Measurements from ENCODE around the gene ABCC1. TPM values are rescaled to one million over a fixed set of nuclear protein-coding genes. Genes with fewer than 3 reads are reported as not detected.

Gene ABCC1
- total RNA-seq, 1 experiment from 2014 or later: 139 TPM

- Histone ChIP-seq H3F3A (ENCODE audit: insufficient read depth, low read depth) (peaks cover 14% of the 10 kb centered on the region; the same call in 1 of the 2 replicates), H2AFZ (no peak overlapping the region), H3K27me3 (ENCODE audit: insufficient read depth, low read depth) (no peaks in the 10 kb centered on the region), H3K36me3 (ENCODE audit: low read depth) (peaks cover 29% of the 10 kb centered on the region; the same call in 1 of the 2 replicates), H3K79me2 (ENCODE audit: low read depth) (no peaks in the 10 kb centered on the region; the same call in none of the 2 replicates), H3K4me1 (replicated peaks; ENCODE audit: insufficient read depth) (no peaks in the 10 kb centered on the region), H3K4me3 (no peak overlapping the region), H3K9me2 (ENCODE audit: insufficient read depth) (no peaks in the 10 kb centered on the region), H3K4me2 (no peak overlapping the region), H3K27ac (no peak overlapping the region), H3K9me3 (ENCODE audit: insufficient read depth, low read depth) (no peaks in the 10 kb centered on the region), H4K20me1 (ENCODE audit: insufficient read depth) (peaks cover 18% of the 10 kb centered on the region; the same call in 1 of the 2 replicates)
- POLR2A ChIA-PET (ENCODE audit: unreplicated experiment): interaction anchor here (0.6 kb wide), 1 partner anchor 140 kb away, joined by 3 read pairs; no protein-coding TSS in a partner anchor
- TF ChIP-seq EZH2 (IDR thresholded peaks at IDR 0.05; ENCODE audit: low read depth) (no peak), CTCF (conservative IDR thresholded peaks at IDR 0.05) (no peak)
- intact Hi-C loops (cut with micrococcal nuclease; ENCODE audit: unreplicated experiment): no loop called here
- BruUV-seq (replicated peaks): no TSS peak
- no peak for DNase-seq
- CTCF ChIA-PET: interaction anchor here (0.6 kb wide), 1 partner anchor 48 kb away, joined by 3 read pairs; no protein-coding TSS in a partner anchor
These were observed 110.6 kb downstream of the ABCC1 start for GRCh38 chr16:16059895-16060590.

GRCh38 chr16:16062023-16062937, 112.9 kb downstream of the ABCC1 start:
- H3K36me3 ChIP-seq (ENCODE audit: low read depth): peaks cover 20% of the 10 kb centered on the region
- H3K27ac ChIP-seq: no peak overlapping the region
- H3K9me2 ChIP-seq (ENCODE audit: insufficient read depth): no peaks in the 10 kb centered on the region
- no TSS peak for BruUV-seq (replicated peaks)
- H3K79me2 ChIP-seq (ENCODE audit: low read depth): no peaks in the 10 kb centered on the region; the same call in none of the 2 replicates
- CTCF ChIA-PET: no interaction called here
- no peak overlapping the region for H2AFZ ChIP-seq
- no peaks in the 10 kb centered on the region for H3K27me3 ChIP-seq (ENCODE audit: insufficient read depth, low read depth)
- intact Hi-C loops (cut with micrococcal nuclease; ENCODE audit: unreplicated experiment): no loop called here
- no peaks in the 10 kb centered on the region for H3K4me1 ChIP-seq (replicated peaks; ENCODE audit: insufficient read depth)
- POLR2A ChIA-PET (ENCODE audit: unreplicated experiment): no interaction called here
- H4K20me1 ChIP-seq (ENCODE audit: insufficient read depth): peaks cover 18% of the 10 kb centered on the region; the same call in 1 of the 2 replicates
- DNase-seq: no peak
- H3K9me3 ChIP-seq (ENCODE audit: insufficient read depth, low read depth): no peaks in the 10 kb centered on the region
- TF ChIP-seq EZH2 (IDR thresholded peaks at IDR 0.05; ENCODE audit: low read depth) (no peak), CTCF (conservative IDR thresholded peaks at IDR 0.05) (no peak)
- H3K4me3 ChIP-seq: no peak overlapping the region
- no peak overlapping the region for H3K4me2 ChIP-seq
- H3F3A ChIP-seq (ENCODE audit: insufficient read depth, low read depth): peaks cover 14% of the 10 kb centered on the region; the same call in 1 of the 2 replicates

DNA sequence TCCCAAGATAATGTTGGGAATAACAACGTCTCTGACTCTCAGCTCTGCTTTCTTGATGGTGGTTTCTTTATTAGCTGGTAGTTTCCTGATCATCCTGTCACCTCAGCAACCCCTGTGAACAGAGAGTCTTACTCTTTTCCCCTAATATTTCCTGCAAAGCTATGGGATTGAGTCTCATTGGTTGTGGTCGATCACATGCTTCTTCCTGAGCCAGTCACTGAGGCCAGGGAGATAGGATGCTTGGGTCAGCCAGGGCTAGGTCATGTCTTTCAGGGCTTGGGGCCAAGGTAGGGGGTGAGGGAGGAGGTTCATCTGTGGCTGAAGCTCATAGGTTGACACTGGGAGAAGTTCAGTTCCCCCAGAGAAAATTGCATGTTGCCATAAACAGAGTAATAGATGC, 114.3 kb downstream of the ABCC1 start:
- H3K9me3 ChIP-seq (ENCODE audit: insufficient read depth, low read depth): no peaks in the 10 kb centered on the region
- H3K9me2 ChIP-seq (ENCODE audit: insufficient read depth): no peaks in the 10 kb centered on the region
- peaks cover 10% of the 10 kb centered on the region; the same call in 1 of the 2 replicates for H3F3A ChIP-seq (ENCODE audit: insufficient read depth, low read depth)
- H2AFZ ChIP-seq: no peak overlapping the region
- no peaks in the 10 kb centered on the region; the same call in none of the 2 replicates for H3K79me2 ChIP-seq (ENCODE audit: low read depth)
- 0 out of 2 replicates have a peak, but pooled peaks cover 11% of the 10 kb centered on the region for H4K20me1 ChIP-seq (ENCODE audit: insufficient read depth)
- H3K36me3 ChIP-seq (ENCODE audit: low read depth): peaks cover 16% of the 10 kb centered on the region
- H3K4me2 ChIP-seq: no peak overlapping the region
- H3K4me1 ChIP-seq (replicated peaks; ENCODE audit: insufficient read depth): no peaks in the 10 kb centered on the region
- ChIA-PET POLR2A (ENCODE audit: unreplicated experiment) (no interaction called here), CTCF (no interaction called here)
- TF ChIP-seq CTCF (conservative IDR thresholded peaks at IDR 0.05) (no peak), EZH2 (IDR thresholded peaks at IDR 0.05; ENCODE audit: low read depth) (no peak)
- H3K27me3 ChIP-seq (ENCODE audit: insufficient read depth, low read depth): no peaks in the 10 kb centered on the region
- no peak for DNase-seq
- no TSS peak for BruUV-seq (replicated peaks)
- intact Hi-C loops (cut with micrococcal nuclease; ENCODE audit: unreplicated experiment): no loop called here
- H3K27ac ChIP-seq: no peak overlapping the region
- no peak overlapping the region for H3K4me3 ChIP-seq
